GM21528 (cell line): Measurements from ENCODE around the gene MYRIP.
"Not testable (repeated sequence)": the region's sequence is repeated elsewhere in the genome, so short reads cannot be mapped to it uniquely, and the experiment has no call there.

ENCODE experiments used
- ATAC-seq: cut with Tn5 transposase; IDR thresholded peaks from one replicate; pipeline ENCODE4 v1.9.1; 2021; ENCODE audit warnings: mild to moderate bottlenecking, moderate library complexity; ENCODE audit not compliant: unreplicated experiment, low FRiP score

MYRIP gene

DNA sequence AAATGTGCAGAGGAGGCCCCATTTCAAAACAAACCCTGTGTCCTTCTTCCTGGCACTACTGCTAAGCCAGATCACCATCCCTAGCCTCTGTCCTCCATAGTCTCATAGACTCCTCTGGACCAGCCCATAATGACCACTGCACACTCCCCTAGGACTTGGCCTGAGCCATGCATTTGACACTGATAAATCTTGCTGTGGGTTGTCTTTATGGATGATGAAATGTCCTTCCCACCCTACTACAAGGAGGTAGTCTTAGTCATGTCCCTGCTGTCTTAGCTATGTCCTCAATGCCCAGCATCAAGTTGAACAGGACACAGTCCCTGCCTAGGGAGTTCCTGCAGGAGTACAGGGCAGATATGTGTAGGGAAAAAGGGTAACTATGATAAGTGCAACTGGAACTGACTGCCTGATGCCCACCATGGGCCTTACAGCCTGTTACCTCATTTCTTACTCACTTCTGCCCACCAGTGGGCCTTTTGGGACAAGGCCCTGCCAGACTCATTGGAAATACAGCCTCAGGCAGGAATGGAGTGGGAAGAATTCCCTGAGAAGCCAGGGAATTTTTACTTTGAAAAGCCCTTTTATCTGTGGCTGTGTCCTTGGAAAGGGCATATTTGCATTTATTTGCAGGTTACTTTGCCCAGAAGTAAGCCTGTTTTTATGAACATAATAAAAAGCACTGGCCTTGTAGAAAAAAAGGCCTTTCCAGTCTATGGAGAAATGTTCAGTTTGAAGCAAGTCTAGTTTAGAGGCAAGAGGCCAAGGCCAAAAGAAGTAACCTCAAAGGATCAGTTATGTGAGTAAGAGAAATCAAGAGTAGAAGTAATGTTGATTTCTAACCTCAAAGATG lies 300.5 kb downstream of the MYRIP start:
- ATAC-seq, result no peak

DNA sequence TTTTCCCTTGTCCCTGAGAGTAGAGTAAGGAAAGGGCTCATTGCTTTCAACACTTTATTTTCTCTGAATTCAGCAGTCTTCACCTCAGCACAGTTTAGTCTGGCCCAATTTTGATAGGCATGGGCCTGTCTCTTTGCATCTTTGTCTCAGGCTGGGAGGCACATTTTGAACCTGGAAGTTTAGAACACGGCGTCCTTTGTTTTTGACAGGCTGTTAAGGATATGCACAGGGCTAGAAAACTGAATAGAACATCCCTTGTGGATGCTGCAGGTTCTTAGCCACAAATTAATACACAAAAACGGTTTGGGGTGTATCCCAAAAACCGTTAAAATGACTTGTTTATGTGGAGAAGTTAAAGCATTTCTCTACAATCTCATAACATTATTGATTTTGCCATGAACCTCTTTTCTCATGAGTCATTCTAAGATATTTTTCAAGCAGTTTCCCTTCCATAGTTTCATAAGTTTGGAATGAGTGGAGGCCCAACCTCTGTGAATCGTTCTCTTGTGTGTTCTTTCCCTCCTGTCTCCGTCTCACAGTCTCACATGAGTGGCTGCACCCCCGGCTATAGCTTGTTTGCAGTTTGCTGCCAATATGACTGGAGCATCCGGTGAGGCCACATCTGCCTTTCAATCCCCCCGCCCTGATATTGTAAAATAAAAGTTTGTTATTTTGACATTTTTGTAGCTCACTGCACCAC lies 307.2 kb downstream of the MYRIP start:
- ATAC-seq, result no peak

DNA sequence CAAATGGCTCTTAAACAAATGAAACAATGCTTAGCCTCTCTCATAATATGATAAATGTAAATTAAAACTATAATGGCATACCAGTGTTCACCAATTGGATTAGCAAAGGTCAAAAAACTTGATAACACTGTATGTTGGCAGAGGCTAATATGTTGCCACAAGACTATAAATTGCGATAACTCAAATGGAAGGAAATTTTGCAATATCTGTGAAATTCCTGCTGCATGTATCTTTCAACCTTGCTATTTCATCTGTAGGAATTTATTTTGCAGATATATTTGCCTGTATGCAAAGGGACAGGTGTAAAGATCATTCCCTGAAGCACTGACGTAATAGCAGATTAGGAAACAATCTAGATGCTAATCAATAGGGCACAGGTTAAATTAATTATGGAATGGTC lies 308.7 kb downstream of the MYRIP start:
- ATAC-seq, result no peak

DNA sequence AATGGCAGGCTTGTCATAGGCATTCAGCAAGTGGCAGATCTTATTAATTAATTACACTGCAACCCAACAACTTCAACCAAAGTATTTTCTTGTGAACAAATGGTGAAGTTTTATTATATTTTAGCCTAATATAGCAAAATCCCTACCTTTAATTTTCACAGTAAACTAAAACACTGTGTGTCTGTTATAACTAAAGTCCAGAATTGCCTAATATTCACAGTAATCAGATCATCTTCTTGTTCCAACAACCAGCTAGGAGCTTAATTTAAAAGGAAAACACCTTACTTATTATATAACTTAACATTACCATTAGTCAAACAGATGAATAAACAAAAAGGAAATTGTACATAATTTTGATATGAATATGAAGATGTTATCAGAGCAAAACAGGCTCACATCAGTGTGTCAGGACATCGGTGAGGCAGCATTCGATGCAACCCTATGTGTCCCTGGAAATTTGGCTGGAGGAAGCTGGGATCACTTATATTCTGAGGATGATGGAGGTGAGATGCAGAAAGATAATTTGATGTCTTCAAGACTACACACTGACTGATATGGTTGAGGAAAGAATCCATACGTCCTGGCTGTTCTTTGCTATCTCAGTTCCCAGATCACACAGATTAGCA lies 310.8 kb downstream of the MYRIP start:
- no peak for ATAC-seq

DNA sequence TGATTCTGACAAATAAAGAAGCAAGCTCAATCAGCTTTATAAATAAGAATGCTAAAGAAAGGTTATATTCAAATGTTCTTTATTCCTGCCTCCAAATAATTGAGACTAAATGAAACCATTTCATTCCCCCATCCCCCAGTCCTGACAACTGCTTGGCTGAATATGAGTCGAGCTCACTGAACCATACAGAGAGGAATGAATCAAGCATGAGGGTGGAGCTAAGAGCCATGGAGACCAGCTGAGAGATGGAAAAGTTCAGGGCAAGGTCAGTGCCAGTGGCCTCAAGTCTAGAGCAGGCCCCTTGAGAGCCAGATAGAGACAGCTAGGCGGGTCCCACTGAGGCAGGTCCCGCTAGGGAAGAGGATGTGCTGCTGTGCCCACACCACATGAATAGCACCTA lies 311.4 kb downstream of the MYRIP start:
- no peak for ATAC-seq

DNA sequence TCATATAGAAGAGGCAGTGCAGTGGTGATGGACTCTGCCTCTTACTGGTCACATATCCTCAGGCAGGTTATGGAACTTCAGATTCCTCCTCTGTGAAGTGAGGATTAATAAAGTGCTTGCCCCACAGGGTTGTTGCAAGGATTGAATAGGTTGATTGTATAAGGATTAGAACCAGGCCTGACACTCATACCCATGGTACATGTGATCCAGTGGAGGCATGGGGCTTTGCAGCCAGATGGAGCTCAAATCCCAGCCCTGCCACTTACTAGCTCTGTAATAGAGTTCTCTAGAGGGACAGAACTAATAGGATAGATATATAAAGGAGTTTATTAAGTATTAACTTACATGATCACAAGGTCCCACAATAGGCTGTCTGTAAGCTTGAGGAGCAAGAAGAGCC lies 315.5 kb downstream of the MYRIP start:
- no peak for ATAC-seq

DNA sequence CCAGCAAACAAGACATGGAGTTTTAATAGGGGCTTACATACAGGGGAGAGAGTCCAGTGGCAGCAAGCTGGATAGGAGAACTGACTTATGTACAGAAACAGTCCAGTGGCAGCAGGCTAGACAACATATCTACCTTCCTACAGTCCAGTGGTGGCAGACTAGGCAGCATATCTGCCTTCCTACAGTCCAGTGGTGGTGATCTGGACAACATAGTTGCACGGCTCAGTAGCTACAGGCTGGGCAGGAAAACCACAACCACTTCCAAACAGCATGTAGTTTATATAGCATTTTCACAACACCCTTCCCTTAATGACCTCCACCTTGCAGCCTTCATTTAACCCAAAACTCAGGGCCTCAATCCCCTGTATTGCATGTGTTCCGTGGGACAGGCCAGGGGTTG lies 318.8 kb downstream of the MYRIP start:
- ATAC-seq, result no peak

DNA sequence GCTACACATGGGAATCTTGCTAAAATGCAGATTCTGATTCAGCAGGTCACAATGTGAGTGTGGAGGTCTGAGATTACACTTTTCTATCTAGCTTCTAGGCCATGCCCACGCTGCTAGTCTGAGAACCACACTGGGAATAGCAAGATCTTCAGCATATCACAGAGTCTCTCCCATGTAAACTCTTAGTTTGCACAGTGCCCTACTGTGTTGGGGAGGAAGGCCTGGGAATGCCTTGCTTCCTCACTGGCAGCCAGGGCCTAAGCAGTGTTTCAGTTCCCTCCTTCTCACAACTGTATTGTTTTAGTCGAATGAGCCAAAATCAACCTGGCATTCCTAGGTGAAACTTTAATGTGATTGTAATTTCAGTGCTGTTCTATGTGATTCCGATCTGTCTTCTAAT lies 320.1 kb downstream of the MYRIP start:
- ATAC-seq, result no peak

DNA sequence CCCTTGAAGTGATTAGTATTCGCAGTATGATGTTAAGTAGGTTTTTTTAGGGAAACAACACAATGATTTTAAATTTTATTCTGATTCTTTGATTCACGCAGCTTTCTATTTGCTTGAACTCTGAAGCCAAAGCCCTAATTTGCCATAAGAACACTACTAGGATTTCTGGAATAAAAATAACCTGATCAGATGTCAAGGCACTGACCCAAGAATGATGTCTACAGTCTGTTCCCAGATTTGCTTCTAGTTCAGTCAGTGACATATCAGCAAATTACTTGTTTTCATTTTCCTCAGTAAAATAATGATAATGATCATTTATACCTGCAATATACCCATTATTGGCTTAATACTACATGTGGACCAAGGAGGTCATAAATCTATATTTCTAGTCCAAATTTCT lies 320.6 kb downstream of the MYRIP start:
- no peak for ATAC-seq

DNA sequence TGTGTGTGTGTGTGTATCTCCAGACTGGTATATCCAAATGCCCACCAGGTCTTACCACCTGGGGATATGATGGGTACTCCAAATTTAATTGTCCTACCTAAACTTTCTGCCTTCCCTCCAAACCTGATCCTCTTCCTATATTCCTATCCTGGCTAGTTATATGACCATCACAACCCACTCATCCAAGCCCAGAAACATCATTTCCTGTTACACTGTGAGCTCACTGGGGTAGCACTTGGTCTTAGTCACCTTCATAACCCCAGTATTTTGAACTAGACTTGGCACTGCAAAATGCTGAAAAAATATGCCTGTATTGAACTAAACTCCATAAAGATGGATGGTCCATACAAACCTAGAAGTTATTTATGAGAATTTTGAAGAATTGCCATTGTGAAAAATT lies 321.3 kb downstream of the MYRIP start:
- no peak for ATAC-seq

DNA sequence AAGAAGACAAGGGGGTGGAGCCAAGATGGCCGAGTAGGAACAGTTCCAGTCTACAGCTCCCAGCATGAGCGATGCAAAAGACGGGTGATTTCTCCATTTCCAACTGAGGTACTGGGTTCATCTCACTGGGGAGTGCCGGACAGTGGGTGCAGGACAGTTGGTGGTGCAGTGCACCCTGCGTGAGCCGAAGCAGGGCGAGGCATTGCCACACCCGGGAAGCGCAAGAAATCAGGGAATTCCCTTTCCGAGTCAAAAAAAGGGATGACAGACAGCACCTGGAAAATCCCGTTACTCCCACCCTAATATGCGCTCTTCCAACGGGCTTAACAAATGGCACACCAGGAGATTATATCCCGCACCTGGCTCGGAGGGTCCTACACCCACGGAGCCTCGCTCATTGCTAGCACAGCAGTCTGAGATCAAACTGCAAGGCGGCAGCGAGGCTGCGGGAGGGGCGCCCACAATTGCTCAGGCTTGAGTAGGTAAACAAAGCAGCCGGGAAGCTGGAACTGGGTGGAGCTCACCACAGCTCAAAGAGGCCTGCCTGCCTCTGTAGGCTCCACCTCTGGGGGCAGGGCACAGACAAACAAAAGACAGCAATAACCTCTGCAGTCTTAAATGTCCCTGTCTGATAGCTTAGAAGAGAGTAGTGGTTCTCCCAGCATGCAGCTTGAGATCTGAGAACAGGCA lies 324.6 kb downstream of the MYRIP start:
- not testable (repeated sequence) for ATAC-seq

DNA sequence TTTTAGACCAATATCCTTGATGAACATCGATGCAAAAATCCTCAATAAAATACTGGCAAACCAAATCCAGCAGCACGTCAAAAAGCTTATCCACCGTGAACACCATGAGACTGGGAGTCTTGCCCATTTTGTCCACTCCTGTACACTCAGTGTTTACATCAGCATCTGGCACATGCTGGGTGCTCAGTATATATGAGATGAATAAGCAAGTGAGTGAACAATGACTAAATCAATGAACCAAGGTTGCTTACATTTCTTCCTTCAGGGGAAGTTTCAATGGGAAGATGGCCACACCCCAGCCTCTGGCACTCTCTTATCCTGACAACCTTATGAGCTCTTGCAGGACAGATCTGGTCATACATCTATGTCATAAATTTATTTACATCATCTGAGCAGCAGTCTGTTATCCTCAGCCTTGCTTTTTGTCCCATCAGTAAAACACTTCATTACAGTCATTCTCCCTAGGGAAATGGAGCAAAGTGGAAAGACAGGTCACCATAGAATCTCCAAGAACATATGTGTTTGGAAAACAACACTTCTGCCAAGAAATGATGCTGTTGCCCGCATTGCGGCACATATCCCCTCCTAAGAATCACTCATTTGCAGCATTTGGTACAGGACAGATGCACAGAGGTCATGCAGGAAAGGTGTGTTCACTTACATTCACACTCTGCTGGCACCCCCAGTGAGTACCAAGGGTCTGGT lies 328.3 kb downstream of the MYRIP start:
- no peak for ATAC-seq

DNA sequence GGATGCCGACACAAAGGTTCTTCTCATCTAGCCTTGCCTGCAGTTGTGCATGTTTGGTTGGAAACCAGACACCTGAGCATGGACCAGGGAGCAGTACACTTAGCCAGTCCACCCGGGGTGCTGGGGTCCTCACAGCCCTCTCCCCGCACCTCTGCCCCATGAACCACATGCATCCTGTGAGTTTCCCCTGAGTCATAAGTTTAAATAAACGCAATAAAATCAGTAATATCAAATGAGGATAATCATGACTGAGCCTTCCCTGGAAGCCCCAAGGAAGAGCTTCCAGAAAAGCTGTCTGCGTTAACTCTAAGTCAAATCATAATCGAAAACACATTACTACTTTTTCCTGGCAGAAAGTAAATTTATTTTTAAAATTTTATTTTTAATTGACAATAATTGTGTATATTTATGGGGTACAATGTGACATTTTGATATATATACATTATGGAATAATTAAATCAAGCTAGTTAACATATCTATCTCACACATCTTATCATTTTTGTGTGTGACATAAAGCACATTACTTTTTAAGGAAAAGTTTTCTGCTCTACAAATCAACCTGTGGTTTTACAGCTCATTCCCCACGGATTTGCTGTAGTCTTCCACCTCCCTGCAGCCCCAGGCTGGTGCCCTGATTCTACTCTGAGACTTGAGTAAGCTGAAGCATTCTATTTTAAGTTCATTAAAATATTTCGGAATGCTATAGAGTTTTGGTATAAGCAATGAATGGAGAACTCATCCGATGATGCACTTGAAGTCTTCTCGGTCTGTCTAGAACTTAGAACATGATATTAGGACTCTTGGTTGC lies 334.1 kb downstream of the MYRIP start:
- no peak for ATAC-seq

DNA sequence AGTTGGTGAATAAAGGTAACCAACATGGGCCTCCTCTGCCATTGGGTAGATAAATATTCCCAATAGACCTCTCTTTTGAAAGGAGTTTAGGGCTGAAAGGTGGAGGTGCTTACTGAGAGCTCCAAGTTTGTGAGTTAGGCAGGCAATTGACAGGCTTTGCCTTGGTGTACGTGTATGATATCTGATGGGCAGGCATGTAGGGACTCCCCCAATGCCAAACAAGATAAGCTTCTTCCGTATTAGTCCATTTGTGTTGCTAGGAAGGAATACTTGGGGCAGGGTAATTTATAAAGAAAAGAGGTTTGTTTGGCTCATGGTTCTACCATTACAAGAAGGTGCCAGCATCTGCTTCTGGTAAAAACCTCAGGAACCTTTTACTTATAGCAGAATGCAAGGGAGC lies 339.4 kb downstream of the MYRIP start:
- no peak for ATAC-seq

DNA sequence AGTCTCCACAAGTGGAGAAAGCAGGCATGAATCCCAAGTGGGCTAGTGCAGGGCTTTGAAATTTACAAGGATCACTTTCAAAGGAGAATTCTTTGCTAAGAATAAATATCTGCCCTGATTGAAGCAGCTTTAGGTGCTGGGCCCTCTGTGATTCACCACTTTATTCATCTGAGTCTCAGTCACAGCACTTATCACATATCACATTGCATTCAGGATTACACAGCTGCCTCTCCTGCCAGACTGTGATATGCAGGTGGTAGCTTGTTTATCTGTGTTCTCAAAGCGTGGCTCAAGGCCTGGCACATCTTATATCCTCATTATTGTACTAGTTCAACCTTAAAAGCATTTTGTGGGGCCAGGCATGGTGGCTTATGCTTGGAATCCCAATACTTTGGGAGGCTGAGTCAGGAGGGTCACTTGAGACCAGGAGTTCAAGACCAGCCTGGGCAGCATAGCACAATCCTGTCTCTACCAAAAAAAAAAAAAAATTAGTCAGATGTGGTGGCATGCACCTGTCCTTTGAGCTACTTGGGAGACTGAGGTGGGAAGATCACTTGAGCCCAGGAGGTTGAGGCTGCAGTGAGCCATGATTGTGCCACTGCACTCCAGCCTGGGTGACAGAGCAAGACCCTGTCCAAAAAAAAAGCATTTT lies 343.2 kb downstream of the MYRIP start:
- ATAC-seq, result no peak

DNA sequence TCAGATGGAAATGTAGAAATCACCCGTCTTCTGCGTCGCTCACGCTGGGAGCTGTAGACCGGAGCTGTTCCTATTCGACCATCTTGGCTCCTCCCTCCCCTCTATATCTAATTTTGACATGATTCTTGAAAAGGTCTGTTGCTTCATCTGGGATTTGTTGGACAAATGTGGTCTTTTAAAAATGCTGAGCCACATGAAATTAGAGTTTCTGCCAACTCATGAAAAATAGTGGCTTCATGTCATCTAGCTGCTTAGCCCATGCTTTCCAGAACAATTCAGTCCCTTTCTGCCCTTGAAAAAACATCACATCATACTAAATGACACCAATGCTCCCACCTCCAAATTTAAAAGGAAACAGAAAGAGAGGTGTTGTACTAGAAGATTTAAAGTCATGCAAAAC lies 351.5 kb downstream of the MYRIP start:
- ATAC-seq, result no peak

DNA sequence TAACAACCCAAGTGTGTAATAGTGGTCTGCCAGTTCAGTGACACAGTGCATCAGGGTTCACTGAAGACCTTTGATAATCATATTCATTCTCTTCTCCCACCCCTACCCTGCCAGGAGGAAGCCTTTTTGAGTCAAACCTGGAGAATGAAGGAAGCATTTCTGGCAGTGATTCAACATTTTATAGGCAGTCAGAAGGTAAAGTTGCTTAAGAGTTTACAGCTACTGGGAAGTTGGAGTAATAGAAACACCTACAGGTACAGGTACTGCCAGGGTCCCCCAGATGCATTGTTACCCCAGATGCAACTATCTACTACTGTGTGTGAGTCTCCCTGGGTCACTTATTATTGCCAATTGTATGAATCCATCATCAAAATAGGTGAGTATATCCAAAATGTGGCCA lies 353.2 kb downstream of the MYRIP start:
- ATAC-seq, result no peak

DNA sequence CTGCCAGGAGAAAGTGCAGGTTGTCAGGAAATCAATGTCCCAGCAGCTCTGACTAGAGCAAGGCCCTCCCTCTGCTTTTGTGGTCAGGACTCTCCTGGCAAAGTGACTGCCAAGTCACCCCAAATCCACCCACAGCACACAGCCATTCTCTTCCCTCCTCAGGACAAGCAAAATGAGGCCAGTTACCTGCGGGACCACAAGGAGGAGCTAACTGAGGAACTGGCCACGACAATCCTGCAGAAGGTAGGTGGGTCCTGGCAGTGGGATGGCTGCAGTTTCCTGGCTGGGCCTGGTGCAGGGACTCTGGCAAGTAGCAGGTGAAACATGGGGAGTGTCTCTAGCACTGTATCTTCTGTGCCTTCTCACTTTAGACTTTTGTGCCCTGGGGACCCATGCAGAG lies 357.6 kb downstream of the MYRIP start:
- ATAC-seq, result no peak

DNA sequence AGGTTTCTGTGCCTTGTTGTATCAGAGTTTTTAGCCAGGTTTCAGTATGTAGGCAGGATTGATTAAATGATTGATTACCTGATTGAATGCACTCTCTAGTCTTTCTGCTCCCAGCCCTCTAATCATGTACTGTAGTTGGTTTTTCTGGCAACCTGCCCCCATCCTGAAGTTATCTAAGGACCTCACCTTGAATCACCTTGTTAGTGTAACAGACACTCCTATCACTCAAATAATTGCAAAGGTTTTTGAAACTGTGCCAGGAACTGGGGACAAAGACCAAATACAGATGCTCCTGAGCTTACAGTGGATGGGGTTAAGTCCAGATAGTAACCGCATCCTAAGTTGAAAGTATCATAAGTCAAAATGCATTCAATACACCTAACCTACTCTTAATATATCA lies 358.5 kb downstream of the MYRIP start:
- ATAC-seq, result no peak
